Neural cell (in vitro differentiated cells): ENCODE results near the gene ARHGEF7. TPM values are rescaled to one million over a fixed set of nuclear protein-coding genes. Genes with fewer than 3 reads are reported as not detected.

Source experiments
- H2AFZ ChIP-seq: fragments of 200-600, 300-800 bp; sonication (generic), shearing (Covaris generic); 2 replicates; pipeline ENCODE4 v1.6.0; 2014; ENCODE audit warnings: low read depth, mild to moderate bottlenecking, antibody characterized with exemption, low read length, moderate library complexity
- H3F3A ChIP-seq: fragments of 200-600 bp; shearing (Covaris generic); 2 replicates; pipeline ENCODE4 v1.6.1; 2016; ENCODE audit warnings: mild to moderate bottlenecking, moderate library complexity, mixed read lengths, antibody characterized with exemption, low read length; ENCODE audit not compliant: insufficient read depth, poor library complexity, severe bottlenecking
- H3K27ac ChIP-seq: fragments of 200-600, 300-800 bp; sonication (generic), shearing (Covaris generic); 2 replicates; pipeline ENCODE4 v1.5.1; 2014; ENCODE audit warnings: mild to moderate bottlenecking, low read length, moderate library complexity
- H3K27me3 ChIP-seq: fragments of 300-800, 200-600 bp; sonication (generic), shearing (Covaris generic); 2 replicates; pipeline ENCODE4 v1.6.0; 2014; ENCODE audit warnings: mild to moderate bottlenecking, low read depth, low read length, moderate library complexity; ENCODE audit not compliant: insufficient read depth
- H3K36me3 ChIP-seq: fragments of 300-800, 200-600 bp; sonication (generic), shearing (Covaris generic); 2 replicates; pipeline ENCODE4 v1.5.1; 2014; ENCODE audit warnings: mild to moderate bottlenecking, antibody characterized with exemption, low read length, moderate library complexity; ENCODE audit not compliant: insufficient read depth
- H3K4me2 ChIP-seq: fragments of 300-800, 200-600 bp; sonication (generic), shearing (Covaris generic); 2 replicates; pipeline ENCODE4 v1.6.0; 2014; ENCODE audit warnings: mild to moderate bottlenecking, low read length
- H3K4me3 ChIP-seq: fragments of 300-800, 200-600 bp; sonication (generic), shearing (Covaris generic); 2 replicates; pipeline ENCODE4 v1.5.1; 2014; ENCODE audit warnings: mild to moderate bottlenecking, low read length, moderate library complexity
- H3K79me2 ChIP-seq: fragments of 200-600 bp; shearing (Covaris generic); replicated peaks from 2 replicates; pipeline ENCODE4 v1.6.0; 2014; ENCODE audit warnings: mild to moderate bottlenecking, low read length, moderate library complexity; ENCODE audit not compliant: insufficient read depth
- H3K9ac ChIP-seq: fragments of 300-800, 200-600 bp; sonication (generic), shearing (Covaris generic); 2 replicates; pipeline ENCODE4 v1.6.1; 2016; ENCODE audit warnings: mild to moderate bottlenecking, low read length, mixed read lengths
- H3K9me2 ChIP-seq: fragments of 200-600 bp; shearing (Covaris generic); 2 replicates; pipeline ENCODE4 v1.6.1; 2016; ENCODE audit warnings: mild to moderate bottlenecking, low read length, mixed read lengths; ENCODE audit not compliant: insufficient read depth
- H3K9me3 ChIP-seq: fragments of 200-600, 300-800 bp; sonication (generic), shearing (Covaris generic); 2 replicates; pipeline ENCODE4 v1.6.1; 2016; ENCODE audit warnings: mild to moderate bottlenecking, mixed run types, low read length, moderate library complexity, mixed read lengths
- H4K20me1 ChIP-seq: fragments of 200-600 bp; shearing (Covaris generic); 2 replicates; pipeline ENCODE4 v1.6.1; 2016; ENCODE audit warnings: mild to moderate bottlenecking, mixed run types; ENCODE audit not compliant: insufficient read depth
- CTCF ChIP-seq: fragments of 450-650 bp; IDR thresholded peaks from 2 replicates; pipeline ENCODE4 v1.5.1; 2014; ENCODE audit warnings: antibody characterized with exemption, mild to moderate bottlenecking, moderate library complexity; ENCODE audit not compliant: poor library complexity, severe bottlenecking
- EP300 ChIP-seq: fragments of 450-650 bp; conservative IDR thresholded peaks from 2 replicates; pipeline ENCODE4 v1.6.1; 2014; ENCODE audit warnings: antibody characterized with exemption, mild to moderate bottlenecking, moderate library complexity; ENCODE audit not compliant: poor library complexity, severe bottlenecking
- EZH2 ChIP-seq: fragments of 200-600, 300-800 bp; shearing (Covaris generic), sonication (generic); IDR thresholded peaks from 2 replicates; pipeline ENCODE4 v1.6.1; 2014; ENCODE audit warnings: antibody characterized with exemption, low read length, borderline replicate concordance, mild to moderate bottlenecking; ENCODE audit not compliant: insufficient read depth, poor library complexity, severe bottlenecking
- MXI1 ChIP-seq: fragments of 450-650 bp; conservative IDR thresholded peaks from 2 replicates; pipeline ENCODE4 v1.6.1; 2014; ENCODE audit warnings: antibody characterized with exemption, mild to moderate bottlenecking; ENCODE audit not compliant: poor library complexity, severe bottlenecking
- POLR2AphosphoS5 ChIP-seq: IDR thresholded peaks from 2 replicates; pipeline ENCODE4 v1.6.1; 2012
- RAD21 ChIP-seq: fragments of 450-650 bp; conservative IDR thresholded peaks from 2 replicates; pipeline ENCODE4 v1.6.1; 2014; ENCODE audit warnings: antibody characterized with exemption, mild to moderate bottlenecking, moderate library complexity
- REST ChIP-seq: IDR thresholded peaks from 2 replicates; pipeline ENCODE4 v1.6.1; 2012; ENCODE audit warnings: borderline replicate concordance
- SMC3 ChIP-seq: fragments of 450-650 bp; conservative IDR thresholded peaks from 2 replicates; pipeline ENCODE4 v1.6.1; 2014; ENCODE audit warnings: antibody characterized with exemption, mild to moderate bottlenecking, moderate library complexity; ENCODE audit not compliant: poor library complexity
- TAF1 ChIP-seq: IDR thresholded peaks from 2 replicates; pipeline ENCODE4 v1.6.1; 2012; ENCODE audit warnings: low read depth
- polyA plus RNA-seq: library from polyadenylated mRNA; depleted of rRNA; stranded (reverse); fragments of >200 nt; gene quantifications from 2 replicates; pipeline ENCODE4 v1.2.3, GENCODE V29; 2014

Gene ARHGEF7
- polyA plus RNA-seq, 1 donor from 2014 or later = 155 TPM

- Histone ChIP-seq H3K27me3 (no peaks in the 10 kb centered on the region), H3K9me3 (no peaks in the 10 kb centered on the region), H3K27ac (no peak overlapping the region), H3K79me2 (peaks cover 71% of the 10 kb centered on the region), H2AFZ (no peak overlapping the region), H3K4me2 (no peak overlapping the region), H4K20me1 (no peaks in the 10 kb centered on the region), H3F3A (no peaks in the 10 kb centered on the region), H3K4me3 (no peak overlapping the region), H3K9me2 (no peaks in the 10 kb centered on the region), H3K36me3 (no peaks in the 10 kb centered on the region), H3K9ac (no peak overlapping the region)
- TF ChIP-seq EP300 (no peak), RAD21 (no peak)
Observed at GRCh38 chr13:111183959-111184358, 68.8 kb downstream of the ARHGEF7 start.

DNA sequence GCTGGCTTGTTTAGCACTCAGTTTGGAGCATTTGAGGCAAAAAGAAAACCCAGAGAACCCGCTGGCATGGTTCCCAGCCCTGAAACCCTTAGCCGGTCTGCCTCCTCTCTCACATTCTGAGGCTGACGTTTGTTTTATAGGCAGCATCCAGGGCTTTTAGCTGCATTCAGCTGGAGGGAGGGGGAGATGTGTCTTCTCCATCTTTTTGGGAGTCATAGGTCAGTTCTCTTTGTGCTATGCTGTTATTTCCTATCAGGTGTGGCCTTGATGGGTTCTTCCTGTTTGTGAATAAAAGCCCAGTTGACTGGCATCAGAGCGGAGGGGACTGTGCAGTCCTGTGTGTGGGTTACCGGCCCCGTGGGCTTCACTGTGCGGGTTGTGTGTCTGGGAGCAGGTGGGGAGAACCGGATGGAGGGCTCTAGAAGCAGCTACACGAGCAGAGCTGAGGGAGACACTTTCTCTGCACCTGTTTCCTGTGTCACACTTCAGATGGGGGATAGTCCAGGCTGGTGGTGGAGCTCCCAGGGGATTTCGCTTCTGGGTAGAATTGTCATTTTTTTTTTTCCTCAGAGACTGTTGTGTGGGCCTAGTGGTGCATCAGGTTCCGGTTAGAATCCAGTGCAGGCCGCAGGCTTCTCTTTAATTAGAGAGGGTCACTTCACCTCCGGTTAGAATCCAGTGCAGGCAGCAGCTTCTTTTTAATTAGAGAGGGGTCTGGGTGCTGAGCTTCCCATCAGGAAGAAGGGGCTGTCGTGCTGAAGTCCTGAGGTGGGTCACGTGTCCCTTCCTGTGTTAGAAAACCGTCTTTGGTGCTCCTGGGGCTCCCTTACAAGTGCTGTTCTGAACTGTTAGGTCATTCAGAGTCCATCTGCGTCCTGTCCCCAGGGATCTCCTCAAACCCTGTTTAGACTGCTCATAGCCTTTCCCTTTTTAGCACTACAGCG is 69.6 kb downstream of the ARHGEF7 start:
- Histone ChIP-seq H3F3A (no peaks in the 10 kb centered on the region), H4K20me1 (no peaks in the 10 kb centered on the region), H3K36me3 (no peaks in the 10 kb centered on the region), H3K27ac (no peak overlapping the region), H3K79me2 (peaks cover 72% of the 10 kb centered on the region), H3K4me3 (no peak overlapping the region), H3K9me2 (no peaks in the 10 kb centered on the region), H3K27me3 (no peaks in the 10 kb centered on the region), H2AFZ (no peak overlapping the region), H3K9me3 (no peaks in the 10 kb centered on the region), H3K4me2 (no peak overlapping the region), H3K9ac (no peak overlapping the region)
- no peak for TF ChIP-seq EZH2
- TF ChIP-seq REST = no peak
- no peak for TF ChIP-seq MXI1
- TF ChIP-seq CTCF = no peak
- no peak for TF ChIP-seq RAD21
- no peak for TF ChIP-seq SMC3
- no peak for TF ChIP-seq POLR2AphosphoS5
- TF ChIP-seq EP300 = no peak
- TF ChIP-seq TAF1 = no peak
